ENCODE measurements around the gene NIPA2. TPM values are rescaled to one million over a fixed set of nuclear protein-coding genes. Genes with fewer than 3 reads are reported as not detected.

The NIPA2 gene
- total RNA-seq, 1 donor from 2014 or later, result 81.0 TPM

DNA sequence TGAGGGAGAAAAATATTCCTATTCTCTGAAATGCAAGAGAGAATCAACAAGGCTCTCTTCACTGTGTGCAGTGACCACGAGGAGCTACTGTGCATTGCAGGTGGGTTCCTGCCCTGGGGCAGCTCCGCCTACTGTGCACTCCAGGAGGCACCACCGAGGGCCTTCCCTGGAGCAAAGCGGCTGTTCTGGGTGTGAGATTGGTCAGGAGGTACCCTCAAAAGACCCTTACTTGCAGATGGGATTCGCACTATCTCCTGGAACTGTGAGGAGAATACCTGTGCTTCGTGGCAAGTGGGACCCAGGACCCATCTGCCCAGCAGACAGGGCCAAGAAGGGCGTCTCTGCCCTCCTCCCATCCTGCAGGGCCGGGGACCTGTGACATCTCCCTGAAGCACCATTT, 72.8 kb downstream of the NIPA2 start:
- Mint-ChIP-seq H3K36me3 (ENCODE audit: low read depth, unreplicated experiment) (peaks cover 49% of the 10 kb centered on the region), H3K27me3 (ENCODE audit: unreplicated experiment) (peaks cover 3% of the 10 kb centered on the region), H3K27ac (ENCODE audit: unreplicated experiment) (no peak overlapping the region), H3K9me3 (ENCODE audit: unreplicated experiment) (no peaks in the 10 kb centered on the region), H3K4me1 (ENCODE audit: unreplicated experiment) (peaks cover 6% of the 10 kb centered on the region), H3K4me3 (ENCODE audit: unreplicated experiment) (no peak overlapping the region)
- no peak for DNase-seq (ENCODE audit: low spot score)
- TF ChIP-seq, protein P1, sequence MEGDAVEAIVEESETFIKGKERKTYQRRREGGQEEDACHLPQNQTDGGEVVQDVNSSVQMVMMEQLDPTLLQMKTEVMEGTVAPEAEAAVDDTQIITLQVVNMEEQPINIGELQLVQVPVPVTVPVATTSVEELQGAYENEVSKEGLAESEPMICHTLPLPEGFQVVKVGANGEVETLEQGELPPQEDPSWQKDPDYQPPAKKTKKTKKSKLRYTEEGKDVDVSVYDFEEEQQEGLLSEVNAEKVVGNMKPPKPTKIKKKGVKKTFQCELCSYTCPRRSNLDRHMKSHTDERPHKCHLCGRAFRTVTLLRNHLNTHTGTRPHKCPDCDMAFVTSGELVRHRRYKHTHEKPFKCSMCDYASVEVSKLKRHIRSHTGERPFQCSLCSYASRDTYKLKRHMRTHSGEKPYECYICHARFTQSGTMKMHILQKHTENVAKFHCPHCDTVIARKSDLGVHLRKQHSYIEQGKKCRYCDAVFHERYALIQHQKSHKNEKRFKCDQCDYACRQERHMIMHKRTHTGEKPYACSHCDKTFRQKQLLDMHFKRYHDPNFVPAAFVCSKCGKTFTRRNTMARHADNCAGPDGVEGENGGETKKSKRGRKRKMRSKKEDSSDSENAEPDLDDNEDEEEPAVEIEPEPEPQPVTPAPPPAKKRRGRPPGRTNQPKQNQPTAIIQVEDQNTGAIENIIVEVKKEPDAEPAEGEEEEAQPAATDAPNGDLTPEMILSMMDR (IDR thresholded peaks at IDR 0.05; ENCODE audit: unreplicated experiment), result no peak

DNA sequence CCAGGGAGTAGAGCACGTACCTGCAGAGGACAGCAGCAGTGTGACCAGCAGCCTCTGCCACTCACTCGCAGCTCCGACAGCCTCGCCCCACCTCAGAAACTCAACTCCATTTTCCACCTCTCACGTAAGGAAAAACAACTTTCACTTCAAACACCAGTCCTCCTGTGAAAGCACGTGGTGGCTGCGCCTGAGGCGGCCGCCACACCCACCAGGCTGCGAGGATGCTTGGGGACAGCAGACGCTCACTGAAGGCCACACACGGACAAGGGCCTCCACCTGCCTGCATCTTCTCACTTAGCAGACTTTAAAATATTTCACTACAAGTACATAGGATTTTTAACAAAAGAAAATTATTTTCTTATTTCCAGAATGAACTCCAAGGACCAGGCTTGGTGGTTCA, 73.8 kb downstream of the NIPA2 start:
- Mint-ChIP-seq H3K27ac (ENCODE audit: unreplicated experiment) (no peak overlapping the region), H3K9me3 (ENCODE audit: unreplicated experiment) (no peaks in the 10 kb centered on the region), H3K4me1 (ENCODE audit: unreplicated experiment) (peaks cover 6% of the 10 kb centered on the region), H3K4me3 (ENCODE audit: unreplicated experiment) (no peak overlapping the region), H3K36me3 (ENCODE audit: low read depth, unreplicated experiment) (peaks cover 58% of the 10 kb centered on the region), H3K27me3 (ENCODE audit: unreplicated experiment) (peaks cover 3% of the 10 kb centered on the region)
- TF ChIP-seq, protein P1 (IDR thresholded peaks at IDR 0.05; ENCODE audit: unreplicated experiment), result no peak
- DNase-seq (ENCODE audit: low spot score), result no peak

DNA sequence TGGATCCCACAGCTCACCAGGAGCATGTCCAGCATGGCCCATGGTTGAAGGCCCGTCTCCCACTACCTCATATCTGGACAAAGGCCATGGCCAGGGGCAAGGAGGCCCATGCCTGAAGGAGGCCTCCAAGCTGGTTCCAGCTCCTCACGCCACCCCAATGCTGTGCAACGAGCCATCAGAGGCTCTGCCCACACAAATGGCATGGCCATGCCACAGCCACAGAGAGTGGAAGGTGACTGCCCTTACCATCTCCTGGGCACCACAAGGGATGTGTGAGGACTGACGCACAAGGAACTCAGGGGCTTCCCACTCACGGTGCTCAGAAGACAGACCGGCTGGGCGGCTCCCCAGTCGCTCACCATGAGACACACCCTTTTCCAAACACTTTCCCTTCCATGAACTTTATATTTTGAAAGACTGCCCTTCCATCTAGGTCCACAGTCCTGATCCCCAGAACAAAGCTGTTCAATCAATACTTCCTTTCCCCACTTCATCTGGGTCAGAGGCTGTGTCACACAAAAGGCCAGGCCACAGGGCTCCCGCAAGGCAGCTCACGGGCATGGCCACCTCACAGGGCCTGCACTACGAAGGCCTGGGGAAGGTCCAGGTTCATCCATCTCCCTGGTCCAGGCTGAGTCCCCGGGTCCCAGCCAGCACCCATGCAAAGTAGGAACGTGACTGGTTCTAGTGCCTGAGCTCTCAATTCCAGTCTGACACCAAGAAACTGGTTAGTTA, 75.3 kb downstream of the NIPA2 start:
- H3K27me3 Mint-ChIP-seq (ENCODE audit: unreplicated experiment), result no peaks in the 10 kb centered on the region
- no peak for DNase-seq (ENCODE audit: low spot score)
- H3K27ac Mint-ChIP-seq (ENCODE audit: unreplicated experiment), result no peak overlapping the region
- no peaks in the 10 kb centered on the region for H3K4me1 Mint-ChIP-seq (ENCODE audit: unreplicated experiment)
- H3K9me3 Mint-ChIP-seq (ENCODE audit: unreplicated experiment), result no peaks in the 10 kb centered on the region
- H3K36me3 Mint-ChIP-seq (ENCODE audit: low read depth, unreplicated experiment), result peaks cover 54% of the 10 kb centered on the region
- H3K4me3 Mint-ChIP-seq (ENCODE audit: unreplicated experiment), result no peak overlapping the region
- TF ChIP-seq, protein P1 (IDR thresholded peaks at IDR 0.05; ENCODE audit: unreplicated experiment), result no peak

DNA sequence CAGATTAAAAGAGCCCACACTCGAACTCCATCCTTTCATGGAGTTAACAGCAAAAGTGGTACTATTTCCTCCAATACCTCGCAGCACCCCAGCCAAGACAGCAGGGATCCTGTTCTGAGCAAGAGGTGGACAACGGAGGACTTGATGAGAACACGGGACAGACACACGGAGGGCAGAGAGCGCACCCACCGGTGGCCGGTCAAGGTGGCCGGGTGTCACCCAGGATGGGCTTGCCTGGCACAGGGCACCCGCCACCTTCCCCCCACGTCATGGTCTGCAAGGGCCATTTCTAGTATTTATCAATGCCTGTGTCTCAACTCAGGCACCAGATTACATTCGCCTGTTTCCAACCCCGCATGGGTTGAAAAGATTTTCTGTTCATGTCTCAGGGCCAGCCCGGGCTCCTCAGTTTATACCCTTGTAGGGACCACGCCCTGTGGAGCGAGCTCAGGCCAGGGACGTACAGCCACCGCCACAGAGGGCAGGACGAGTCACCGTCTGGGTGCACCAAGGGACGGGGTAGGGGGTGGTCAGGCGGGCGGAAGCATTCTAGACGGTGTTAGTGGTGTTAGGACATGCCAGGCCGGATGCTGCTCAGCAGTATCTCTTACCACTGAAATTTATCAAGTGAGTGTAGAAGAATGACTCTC, 77.5 kb downstream of the NIPA2 start:
- no peak for DNase-seq (ENCODE audit: low spot score)
- TF ChIP-seq, protein P1 (IDR thresholded peaks at IDR 0.05; ENCODE audit: unreplicated experiment), result no peak
- no peak overlapping the region for H3K27ac Mint-ChIP-seq (ENCODE audit: unreplicated experiment)
- H3K4me3 Mint-ChIP-seq (ENCODE audit: unreplicated experiment), result peak overlapping the region; percentile 58
- no peaks in the 10 kb centered on the region for H3K9me3 Mint-ChIP-seq (ENCODE audit: unreplicated experiment)
- peaks cover 44% of the 10 kb centered on the region for H3K36me3 Mint-ChIP-seq (ENCODE audit: low read depth, unreplicated experiment)
- H3K4me1 Mint-ChIP-seq (ENCODE audit: unreplicated experiment), result no peaks in the 10 kb centered on the region
- H3K27me3 Mint-ChIP-seq (ENCODE audit: unreplicated experiment), result no peaks in the 10 kb centered on the region
